Liver (tissue), 3 donors: ENCODE measurements around the gene OSBP2.

Experiments
- GABPA ChIP-seq, 2 donors: IDR thresholded peaks in 1 of 2; conservative IDR thresholded peaks in 1 of 2; 2 replicates each; pipeline ENCODE4 v1.6.1; 2016; ENCODE audit warnings: antibody characterized with exemption in 2 of 2, mild to moderate bottlenecking in 1 of 2, moderate library complexity in 1 of 2
- RXRA ChIP-seq, 2 donors: IDR thresholded peaks; 2 replicates each; pipeline ENCODE4 v1.6.1; 2017 to 2018; ENCODE audit warnings: antibody characterized with exemption in 2 of 2, mild to moderate bottlenecking in 1 of 2
- SP1 ChIP-seq: IDR thresholded peaks from 2 replicates; pipeline ENCODE4 v1.6.1; 2018; ENCODE audit warnings: antibody characterized with exemption, mild to moderate bottlenecking
- YY1 ChIP-seq: IDR thresholded peaks from 2 replicates; pipeline ENCODE4 v1.6.1; 2016; ENCODE audit warnings: antibody characterized with exemption, mild to moderate bottlenecking
- TF ChIP-seq, protein P1 (sequence below): fragments of 150-350 bp; IDR thresholded peaks from 2 replicates; pipeline ENCODE4 v1.5.1; 2017; ENCODE audit warnings: improper control_type of control experiment, low read depth, low read length; ENCODE audit not compliant: missing input control
- TF ChIP-seq, protein P2 (sequence below): IDR thresholded peaks from 2 replicates; pipeline ENCODE4 v1.6.1; 2016; ENCODE audit warnings: antibody characterized with exemption
- TF ChIP-seq, protein P3 (sequence below): IDR thresholded peaks from 2 replicates; pipeline ENCODE4 v1.6.1; 2016; ENCODE audit warnings: antibody characterized with exemption, mild to moderate bottlenecking
- TF ChIP-seq, protein P4 (sequence below): IDR thresholded peaks from 2 replicates; pipeline ENCODE4 v1.6.1; 2016; ENCODE audit warnings: antibody characterized with exemption
- donor health status: healthy.
- donor health status: healthy.

DNA sequence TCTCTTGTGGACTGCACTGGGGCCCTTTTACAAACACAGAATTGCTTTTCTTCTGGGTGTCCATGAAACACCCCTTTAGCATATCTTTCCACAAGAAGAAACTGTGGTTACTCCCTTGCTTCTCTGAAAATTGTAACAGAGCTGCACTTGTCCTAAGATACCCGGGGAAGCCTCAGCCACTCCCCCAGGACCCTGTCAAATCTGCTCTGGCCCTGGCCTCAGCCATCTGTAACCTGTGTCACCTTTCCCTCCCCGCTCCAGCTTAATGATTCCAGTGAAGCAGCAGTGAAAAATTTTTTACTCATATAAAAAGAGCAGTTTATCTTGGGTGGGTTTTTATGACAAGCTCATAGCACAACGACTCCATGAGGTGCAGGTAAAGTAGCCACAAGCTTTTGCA lies 23.6 kb upstream of the OSBP2 start:
- TF ChIP-seq, protein P1, sequence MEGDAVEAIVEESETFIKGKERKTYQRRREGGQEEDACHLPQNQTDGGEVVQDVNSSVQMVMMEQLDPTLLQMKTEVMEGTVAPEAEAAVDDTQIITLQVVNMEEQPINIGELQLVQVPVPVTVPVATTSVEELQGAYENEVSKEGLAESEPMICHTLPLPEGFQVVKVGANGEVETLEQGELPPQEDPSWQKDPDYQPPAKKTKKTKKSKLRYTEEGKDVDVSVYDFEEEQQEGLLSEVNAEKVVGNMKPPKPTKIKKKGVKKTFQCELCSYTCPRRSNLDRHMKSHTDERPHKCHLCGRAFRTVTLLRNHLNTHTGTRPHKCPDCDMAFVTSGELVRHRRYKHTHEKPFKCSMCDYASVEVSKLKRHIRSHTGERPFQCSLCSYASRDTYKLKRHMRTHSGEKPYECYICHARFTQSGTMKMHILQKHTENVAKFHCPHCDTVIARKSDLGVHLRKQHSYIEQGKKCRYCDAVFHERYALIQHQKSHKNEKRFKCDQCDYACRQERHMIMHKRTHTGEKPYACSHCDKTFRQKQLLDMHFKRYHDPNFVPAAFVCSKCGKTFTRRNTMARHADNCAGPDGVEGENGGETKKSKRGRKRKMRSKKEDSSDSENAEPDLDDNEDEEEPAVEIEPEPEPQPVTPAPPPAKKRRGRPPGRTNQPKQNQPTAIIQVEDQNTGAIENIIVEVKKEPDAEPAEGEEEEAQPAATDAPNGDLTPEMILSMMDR: no peak
- TF ChIP-seq, protein P2, sequence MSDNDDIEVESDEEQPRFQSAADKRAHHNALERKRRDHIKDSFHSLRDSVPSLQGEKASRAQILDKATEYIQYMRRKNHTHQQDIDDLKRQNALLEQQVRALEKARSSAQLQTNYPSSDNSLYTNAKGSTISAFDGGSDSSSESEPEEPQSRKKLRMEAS: no peak
- TF ChIP-seq, protein P3, sequence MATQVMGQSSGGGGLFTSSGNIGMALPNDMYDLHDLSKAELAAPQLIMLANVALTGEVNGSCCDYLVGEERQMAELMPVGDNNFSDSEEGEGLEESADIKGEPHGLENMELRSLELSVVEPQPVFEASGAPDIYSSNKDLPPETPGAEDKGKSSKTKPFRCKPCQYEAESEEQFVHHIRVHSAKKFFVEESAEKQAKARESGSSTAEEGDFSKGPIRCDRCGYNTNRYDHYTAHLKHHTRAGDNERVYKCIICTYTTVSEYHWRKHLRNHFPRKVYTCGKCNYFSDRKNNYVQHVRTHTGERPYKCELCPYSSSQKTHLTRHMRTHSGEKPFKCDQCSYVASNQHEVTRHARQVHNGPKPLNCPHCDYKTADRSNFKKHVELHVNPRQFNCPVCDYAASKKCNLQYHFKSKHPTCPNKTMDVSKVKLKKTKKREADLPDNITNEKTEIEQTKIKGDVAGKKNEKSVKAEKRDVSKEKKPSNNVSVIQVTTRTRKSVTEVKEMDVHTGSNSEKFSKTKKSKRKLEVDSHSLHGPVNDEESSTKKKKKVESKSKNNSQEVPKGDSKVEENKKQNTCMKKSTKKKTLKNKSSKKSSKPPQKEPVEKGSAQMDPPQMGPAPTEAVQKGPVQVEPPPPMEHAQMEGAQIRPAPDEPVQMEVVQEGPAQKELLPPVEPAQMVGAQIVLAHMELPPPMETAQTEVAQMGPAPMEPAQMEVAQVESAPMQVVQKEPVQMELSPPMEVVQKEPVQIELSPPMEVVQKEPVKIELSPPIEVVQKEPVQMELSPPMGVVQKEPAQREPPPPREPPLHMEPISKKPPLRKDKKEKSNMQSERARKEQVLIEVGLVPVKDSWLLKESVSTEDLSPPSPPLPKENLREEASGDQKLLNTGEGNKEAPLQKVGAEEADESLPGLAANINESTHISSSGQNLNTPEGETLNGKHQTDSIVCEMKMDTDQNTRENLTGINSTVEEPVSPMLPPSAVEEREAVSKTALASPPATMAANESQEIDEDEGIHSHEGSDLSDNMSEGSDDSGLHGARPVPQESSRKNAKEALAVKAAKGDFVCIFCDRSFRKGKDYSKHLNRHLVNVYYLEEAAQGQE: no peak
- TF ChIP-seq GABPA (IDR thresholded peaks at IDR 0.05 in 1 of 2, conservative IDR thresholded peaks at IDR 0.05 in 1 of 2) (no peak), SP1 (no peak), YY1 (no peak), RXRA (IDR thresholded peaks at IDR 0.05) (no peak)
- TF ChIP-seq, protein P4, sequence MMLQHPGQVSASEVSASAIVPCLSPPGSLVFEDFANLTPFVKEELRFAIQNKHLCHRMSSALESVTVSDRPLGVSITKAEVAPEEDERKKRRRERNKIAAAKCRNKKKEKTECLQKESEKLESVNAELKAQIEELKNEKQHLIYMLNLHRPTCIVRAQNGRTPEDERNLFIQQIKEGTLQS: no peak
